Pancreas (tissue), 10 donors: ENCODE results near the gene NOS1AP. TPM values are rescaled to one million over a fixed set of nuclear protein-coding genes. Genes with fewer than 3 reads are reported as not detected.

Source experiments
- ATAC-seq, 4 donors: fragments of 200-7000 bp; cut with Tn5 transposase; one replicate each; pipeline versions ENCODE4 v1.8.0 to v1.9.1; 2020; ENCODE audit warnings: mild to moderate bottlenecking in 4 of 4, moderate library complexity in 4 of 4
- DNase-seq, 6 donors: peaks; one replicate each; pipeline ENCODE4 v3.0.0-alpha.2; 2020
- FAIRE-seq: peaks from 2 replicates; lab custom pipeline; 2012; peaks lifted over from hg19 to GRCh38; lab: Jason Lieb, UNC
- H3K27ac ChIP-seq, 4 donors: fragments of 200-600 bp; sonication (generic); 1 replicate in 3 of 4; 2 replicates in 1 of 4; pipeline versions ENCODE4 v1.5.0 to v1.8.0; 2020
- H3K27me3 ChIP-seq, 4 donors: fragments of 200-600 bp; one replicate each; pipeline ENCODE4 v1.8.0; 2021
- H3K36me3 ChIP-seq, 3 donors: fragments of 200-600 bp; sonication (generic) in 1 of 3; one replicate each; pipeline versions ENCODE4 v1.5.0 to v1.8.0; 2020 to 2021
- H3K4me1 ChIP-seq, 3 donors: fragments of 200-600 bp; one replicate each; pipeline ENCODE4 v1.8.0; 2021
- H3K4me3 ChIP-seq, 4 donors: fragments of 200-600 bp; sonication (generic) in 2 of 4; one replicate each; pipeline versions ENCODE4 v1.5.0 to v1.8.0; 2020 to 2021
- H3K9me3 ChIP-seq, 4 donors: fragments of 200-600 bp; one replicate each; pipeline ENCODE4 v1.8.0; 2021
- WGBS, 2 donors: extraction: QIAGEN DNeasy Blood & Tissue Kit; methylation state at CpG; one replicate each; pipeline ENCODE4 v1.1.7; 2013; 5-methylcytosine and 5-hydroxymethylcytosine counted together
- intact Hi-C, 3 donors: fragments of 100-400 bp; cut with DNase I; formaldehyde crosslinking; loops; one replicate each; pipeline versions ENCODE4 v1.11.1 to v1.14.2; 2022
- polyA plus RNA-seq, 2 donors: library from polyadenylated mRNA; stranded (reverse); fragments of 200-250 nt; gene quantifications; one replicate each; pipeline ENCODE4 v1.2.3, GENCODE V29; 2013
- total RNA-seq, 6 donors: library from RNA; stranded (reverse); fragmentation: NEBNext Ultra II Directional in 4 of 6; extraction: Animal tissue kit (Norgen Biotek cat#: 25700) in 4 of 6; gene quantifications; one replicate each; pipeline versions ENCODE4 v1.2.1 to v1.2.4, GENCODE V29; 2021 to 2023
- TF ChIP-seq, protein P1 (sequence below), 4 donors: fragments of 200-600 bp; sonication (generic) in 3 of 4; IDR thresholded peaks; one replicate each; pipeline versions ENCODE4 v1.5.0 to v1.8.0; 2021; ENCODE audit warnings: antibody characterized with exemption in 4 of 4
- donor health status: healthy with polysubstance abuse.
- donor health status: DM: no; HTN: no; CAD: no; lungs with moderate emphysema.
- donor health status: DM: no; HTN: no; CAD: no.
- donor health status: control.
- donor health status: control.
- donor health status: Bipolar disorder and iron deficiency.
- donor health status: DM: yes; HTN: yes; CAD: no.
- donor health status: DM: no; HTN: no; CAD: no.
- donor health status: DM: no; HTN: no; CAD: no.
- donor health status: DM: yes; HTN: yes; CAD: no.

Gene NOS1AP
- total and polyA plus RNA-seq, 8 donors, result 0.40 to 2.8 (median 1.7) TPM

DNA sequence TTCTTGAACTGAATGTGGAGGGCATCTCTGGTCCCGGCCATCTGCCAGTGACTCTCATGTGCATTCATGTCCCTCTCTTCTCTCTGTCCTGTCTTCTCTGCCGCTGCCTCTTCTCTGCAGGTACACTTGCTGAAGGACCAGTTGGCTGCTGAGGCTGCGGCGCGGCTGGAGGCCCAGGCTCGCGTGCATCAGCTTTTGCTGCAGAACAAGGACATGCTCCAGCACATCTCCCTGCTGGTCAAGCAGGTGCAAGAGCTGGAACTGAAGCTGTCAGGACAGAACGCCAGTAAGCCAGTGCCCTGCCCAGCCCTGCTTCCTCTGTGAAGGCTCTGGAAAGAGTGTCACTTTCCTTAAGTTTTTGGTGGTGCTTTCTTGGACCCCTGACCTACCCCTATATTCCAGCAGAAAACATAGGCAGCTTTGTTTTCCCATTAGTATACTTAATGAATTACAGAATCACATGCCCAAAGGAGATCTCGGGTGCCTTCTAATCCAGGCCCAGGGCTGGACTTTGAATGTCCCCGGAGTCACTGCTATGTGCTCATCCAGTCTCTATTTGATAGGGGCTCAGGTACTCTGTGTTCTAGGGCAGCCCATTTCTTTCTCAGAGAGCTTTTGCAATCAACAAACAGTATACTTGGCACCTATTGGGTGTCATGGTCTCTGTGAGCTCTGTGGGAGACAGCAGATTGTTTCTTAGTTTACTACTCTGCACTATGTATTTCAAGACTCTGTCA is 296.0 kb downstream of the NOS1AP start:
- Histone ChIP-seq H3K27ac (no peak overlapping the region), H3K36me3 (no peaks in the 10 kb centered on the region), H3K27me3 (no peaks in the 10 kb centered on the region), H3K9me3 (no peaks in the 10 kb centered on the region), H3K4me3 (no peak overlapping the region), H3K4me1 (no peaks in the 10 kb centered on the region)
- intact Hi-C loops, result no loop called here
- no peak for FAIRE-seq
- TF ChIP-seq, protein P1, sequence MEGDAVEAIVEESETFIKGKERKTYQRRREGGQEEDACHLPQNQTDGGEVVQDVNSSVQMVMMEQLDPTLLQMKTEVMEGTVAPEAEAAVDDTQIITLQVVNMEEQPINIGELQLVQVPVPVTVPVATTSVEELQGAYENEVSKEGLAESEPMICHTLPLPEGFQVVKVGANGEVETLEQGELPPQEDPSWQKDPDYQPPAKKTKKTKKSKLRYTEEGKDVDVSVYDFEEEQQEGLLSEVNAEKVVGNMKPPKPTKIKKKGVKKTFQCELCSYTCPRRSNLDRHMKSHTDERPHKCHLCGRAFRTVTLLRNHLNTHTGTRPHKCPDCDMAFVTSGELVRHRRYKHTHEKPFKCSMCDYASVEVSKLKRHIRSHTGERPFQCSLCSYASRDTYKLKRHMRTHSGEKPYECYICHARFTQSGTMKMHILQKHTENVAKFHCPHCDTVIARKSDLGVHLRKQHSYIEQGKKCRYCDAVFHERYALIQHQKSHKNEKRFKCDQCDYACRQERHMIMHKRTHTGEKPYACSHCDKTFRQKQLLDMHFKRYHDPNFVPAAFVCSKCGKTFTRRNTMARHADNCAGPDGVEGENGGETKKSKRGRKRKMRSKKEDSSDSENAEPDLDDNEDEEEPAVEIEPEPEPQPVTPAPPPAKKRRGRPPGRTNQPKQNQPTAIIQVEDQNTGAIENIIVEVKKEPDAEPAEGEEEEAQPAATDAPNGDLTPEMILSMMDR (IDR thresholded peaks at IDR 0.05), result no peak
- WGBS, 2 donors, result 90 to 96% methylated on average over 10 of the region's 10 CpGs
- no peak for DNase-seq
- no peak for ATAC-seq

DNA sequence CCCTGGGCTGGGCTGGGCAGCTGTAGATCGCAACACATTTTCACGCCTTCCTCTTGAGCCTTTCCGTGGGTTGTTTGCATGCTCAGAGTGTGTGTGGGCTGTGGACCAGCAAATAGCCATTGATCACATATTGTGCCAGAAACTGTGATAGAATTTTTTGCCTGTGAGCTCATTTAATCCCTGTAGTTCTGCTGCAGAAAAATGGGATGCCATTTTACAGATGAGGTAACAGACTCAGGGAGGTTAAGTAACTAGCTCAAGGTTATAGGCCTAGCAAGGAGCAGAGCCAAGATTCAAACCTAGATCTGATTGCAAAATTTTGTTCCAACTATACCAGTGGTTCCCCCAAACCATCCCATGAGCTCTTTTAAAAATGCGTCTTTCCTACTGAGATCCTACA is 296.7 kb downstream of the NOS1AP start:
- no peak for ATAC-seq

DNA sequence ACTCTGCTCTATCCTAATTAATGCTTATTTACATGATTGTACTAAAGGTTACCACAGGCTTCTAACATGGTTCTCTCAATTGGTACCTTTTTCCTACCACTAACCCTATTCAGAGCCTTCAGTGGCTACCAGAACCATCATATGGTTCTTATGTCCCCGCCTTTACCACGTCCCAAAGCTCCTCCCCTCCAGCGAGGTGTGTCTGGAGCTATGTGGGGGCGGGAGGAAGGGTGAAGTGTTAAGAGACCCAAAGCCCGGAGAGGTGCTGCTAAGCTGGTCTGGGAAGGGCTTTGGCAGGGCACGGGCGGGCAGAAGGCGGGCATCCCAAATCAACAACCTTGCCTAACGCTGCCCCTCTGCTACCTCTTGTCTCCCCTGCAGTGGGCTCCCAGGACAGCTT is 297.2 kb downstream of the NOS1AP start:
- no peaks in the 10 kb centered on the region for H3K36me3 ChIP-seq
- H3K9me3 ChIP-seq, result no peaks in the 10 kb centered on the region
- intact Hi-C loops, result no loop called here
- no peak for DNase-seq
- ATAC-seq, result no peak
- no peak for FAIRE-seq
- no peaks in the 10 kb centered on the region for H3K4me1 ChIP-seq
- 88 to 92% methylated on average over 9 of the region's 9 CpGs for WGBS, 2 donors
- H3K27ac ChIP-seq, result no peak overlapping the region
- no peak overlapping the region for H3K4me3 ChIP-seq
- TF ChIP-seq, protein P1 (IDR thresholded peaks at IDR 0.05), result no peak
- no peaks in the 10 kb centered on the region for H3K27me3 ChIP-seq

More for the DNA sequence above, 296.7 kb downstream of the NOS1AP start:
- intact Hi-C loops, result no loop called here
- 66 to 70% methylated on average over 4 of the region's 4 CpGs for WGBS, 2 donors
- H3K9me3 ChIP-seq, result no peaks in the 10 kb centered on the region
- TF ChIP-seq, protein P1 (IDR thresholded peaks at IDR 0.05), result no peak
- no peak for FAIRE-seq
- DNase-seq, result no peak
- H3K27ac ChIP-seq, result no peak overlapping the region
- no peaks in the 10 kb centered on the region for H3K36me3 ChIP-seq
- no peaks in the 10 kb centered on the region for H3K27me3 ChIP-seq
- H3K4me3 ChIP-seq, result no peak overlapping the region
- no peaks in the 10 kb centered on the region for H3K4me1 ChIP-seq

DNA sequence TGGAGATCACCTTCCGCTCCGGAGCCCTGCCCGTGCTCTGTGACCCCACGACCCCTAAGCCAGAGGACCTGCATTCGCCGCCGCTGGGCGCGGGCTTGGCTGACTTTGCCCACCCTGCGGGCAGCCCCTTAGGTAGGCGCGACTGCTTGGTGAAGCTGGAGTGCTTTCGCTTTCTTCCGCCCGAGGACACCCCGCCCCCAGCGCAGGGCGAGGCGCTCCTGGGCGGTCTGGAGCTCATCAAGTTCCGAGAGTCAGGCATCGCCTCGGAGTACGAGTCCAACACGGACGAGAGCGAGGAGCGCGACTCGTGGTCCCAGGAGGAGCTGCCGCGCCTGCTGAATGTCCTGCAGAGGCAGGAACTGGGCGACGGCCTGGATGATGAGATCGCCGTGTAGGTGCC is 297.6 kb downstream of the NOS1AP start:
- FAIRE-seq (no peak), DNase-seq (no peak), ATAC-seq (no peak)
- TF ChIP-seq, protein P1 (IDR thresholded peaks at IDR 0.05), result no peak
- WGBS, 2 donors, result 93 to 95% methylated on average over 36 of the region's 36 CpGs
- Histone ChIP-seq H3K9me3 (no peaks in the 10 kb centered on the region), H3K4me3 (no peak overlapping the region), H3K4me1 (no peaks in the 10 kb centered on the region), H3K36me3 (no peaks in the 10 kb centered on the region), H3K27me3 (no peaks in the 10 kb centered on the region), H3K27ac (no peak overlapping the region)
- intact Hi-C loops, result no loop called here

DNA sequence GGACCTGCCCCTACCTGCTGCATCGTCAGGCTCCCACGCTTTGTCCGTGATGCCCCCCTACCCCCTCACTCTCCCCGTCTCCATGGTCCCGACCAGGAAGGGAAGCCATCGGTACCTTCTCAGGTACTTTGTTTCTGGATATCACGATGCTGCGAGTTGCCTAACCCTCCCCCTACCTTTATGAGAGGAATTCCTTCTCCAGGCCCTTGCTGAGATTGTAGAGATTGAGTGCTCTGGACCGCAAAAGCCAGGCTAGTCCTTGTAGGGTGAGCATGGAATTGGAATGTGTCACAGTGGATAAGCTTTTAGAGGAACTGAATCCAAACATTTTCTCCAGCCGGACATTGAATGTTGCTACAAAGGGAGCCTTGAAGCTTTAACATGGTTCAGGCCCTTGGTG is 298.3 kb downstream of the NOS1AP start:
- Histone ChIP-seq H3K36me3 (no peaks in the 10 kb centered on the region), H3K27ac (no peak overlapping the region), H3K4me1 (no peaks in the 10 kb centered on the region), H3K9me3 (no peaks in the 10 kb centered on the region), H3K4me3 (no peak overlapping the region), H3K27me3 (no peaks in the 10 kb centered on the region)
- WGBS, 2 donors, result 93 to 94% methylated on average over 10 of the region's 10 CpGs
- FAIRE-seq, result no peak
- TF ChIP-seq, protein P1 (IDR thresholded peaks at IDR 0.05), result no peak
- no peak for ATAC-seq
- intact Hi-C loops, result no loop called here
- no peak for DNase-seq
